Measurements from ENCODE around the gene NCKAP5.

NCKAP5 gene

DNA sequence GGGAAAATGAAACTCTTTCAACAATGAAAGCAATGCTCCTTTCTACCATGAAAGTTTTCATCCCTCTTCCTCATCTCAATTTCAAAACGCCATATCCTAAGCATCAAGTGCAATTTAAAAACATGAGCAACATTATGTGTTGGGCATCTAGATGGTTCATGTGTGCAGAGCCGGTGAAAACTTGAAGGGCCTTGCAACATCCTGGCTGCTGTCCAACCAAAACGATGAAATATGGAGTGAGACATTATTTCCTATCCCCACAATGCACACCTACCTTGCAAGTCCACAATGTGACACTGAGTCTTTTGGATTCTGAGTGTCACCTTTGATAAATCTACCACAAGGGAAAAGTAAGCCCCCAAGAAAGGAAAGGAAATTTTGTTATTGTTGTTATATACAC lies 110.0 kb downstream of the NCKAP5 start:
- no peak for DNase-seq (ENCODE audit: low spot score)

DNA sequence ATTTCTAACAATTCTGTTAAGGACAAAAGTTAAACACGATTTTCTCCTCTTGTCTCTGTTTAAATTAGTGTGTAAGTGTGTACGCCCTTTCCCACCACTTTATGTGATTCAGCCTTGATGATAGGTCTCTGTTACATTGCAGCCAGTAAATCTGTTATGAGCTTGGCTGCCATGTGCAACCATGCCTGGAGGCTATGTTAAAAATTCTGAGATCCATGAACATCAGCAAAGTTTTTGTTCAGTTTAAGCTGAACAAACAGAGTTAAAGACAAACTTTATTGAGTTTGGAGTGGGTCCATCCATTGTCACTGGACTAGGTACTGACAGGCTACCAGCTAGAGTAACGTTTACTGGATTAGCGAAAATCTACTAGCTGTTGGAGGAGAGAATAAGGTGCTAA lies 110.4 kb downstream of the NCKAP5 start:
- DNase-seq (ENCODE audit: low spot score): no peak

DNA sequence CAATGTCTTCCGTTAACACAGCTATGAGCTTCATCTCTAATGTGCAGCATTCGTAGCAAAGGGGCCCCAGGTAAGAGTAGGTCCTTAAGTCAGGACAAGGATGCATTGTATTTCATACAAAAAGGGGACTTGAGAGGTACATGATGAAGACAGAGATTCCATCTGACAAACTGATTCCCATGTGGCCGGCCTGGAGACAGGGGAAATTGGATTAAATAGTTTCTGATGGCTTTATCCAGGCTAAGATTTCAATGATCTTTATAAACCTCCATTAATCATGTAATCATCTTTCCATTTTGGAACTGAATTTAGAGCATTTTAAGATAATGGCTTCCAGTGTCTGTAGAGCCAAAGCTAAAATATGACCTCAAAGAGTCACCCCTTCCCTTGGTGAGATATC lies 111.3 kb downstream of the NCKAP5 start:
- no peak for DNase-seq (ENCODE audit: low spot score)

DNA sequence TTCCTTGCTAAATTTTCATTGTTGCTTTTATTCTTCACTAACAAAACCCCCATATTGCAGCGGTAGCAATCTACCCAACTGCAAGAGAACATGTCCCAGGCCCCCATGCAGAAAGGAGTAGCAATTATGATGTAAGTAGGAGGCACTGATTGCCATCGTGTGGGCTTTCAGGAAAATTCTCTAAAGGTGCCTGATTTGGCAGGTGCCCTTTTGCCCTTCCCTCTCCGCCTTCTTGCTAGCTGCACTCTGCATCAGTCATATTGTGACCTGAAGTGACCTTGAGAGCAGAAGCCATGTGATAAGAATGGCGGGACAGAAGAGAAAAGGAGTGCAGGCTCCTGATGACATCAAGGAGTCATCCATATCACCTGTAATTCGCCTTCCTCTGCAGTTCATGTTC lies 112.1 kb downstream of the NCKAP5 start:
- no peak for DNase-seq (ENCODE audit: low spot score)

DNA sequence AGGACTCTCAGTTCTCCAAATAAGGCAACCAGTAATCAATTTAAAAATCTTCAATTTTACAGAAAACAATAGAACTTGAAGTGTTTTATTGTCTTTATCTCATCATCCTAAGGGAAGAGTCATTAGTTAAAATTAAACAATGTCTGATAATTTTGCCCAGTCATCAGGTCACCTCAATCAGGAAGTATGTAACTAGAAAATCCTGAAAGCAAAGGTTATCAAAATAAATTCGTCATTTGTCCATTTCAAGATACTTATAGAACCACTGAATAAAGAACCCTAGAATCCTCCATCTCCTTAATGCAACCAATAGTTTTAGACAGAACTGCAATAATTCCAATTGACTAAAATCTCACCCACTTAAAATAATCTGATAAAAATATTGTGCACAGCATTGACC lies 115.2 kb downstream of the NCKAP5 start:
- no peak for DNase-seq (ENCODE audit: low spot score)

DNA sequence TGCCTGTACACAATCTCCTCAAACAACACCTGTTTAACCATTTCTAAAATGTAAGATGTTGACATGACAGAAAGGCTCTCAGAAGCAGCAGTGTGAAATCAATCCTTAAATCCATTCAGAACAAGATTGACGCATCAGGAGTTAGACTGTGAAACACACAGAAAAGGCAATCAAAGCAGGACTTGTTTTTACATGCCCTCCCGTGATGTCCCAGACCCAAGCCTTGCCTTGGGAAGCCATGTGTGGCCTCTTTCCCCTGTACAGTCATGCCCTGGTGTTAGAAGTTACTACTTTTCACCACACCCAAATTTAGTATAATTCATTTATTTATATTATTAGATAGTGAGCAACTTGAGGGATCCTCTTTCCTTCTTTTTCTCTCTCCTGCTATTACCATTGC lies 115.7 kb downstream of the NCKAP5 start:
- no peak for DNase-seq (ENCODE audit: low spot score)

DNA sequence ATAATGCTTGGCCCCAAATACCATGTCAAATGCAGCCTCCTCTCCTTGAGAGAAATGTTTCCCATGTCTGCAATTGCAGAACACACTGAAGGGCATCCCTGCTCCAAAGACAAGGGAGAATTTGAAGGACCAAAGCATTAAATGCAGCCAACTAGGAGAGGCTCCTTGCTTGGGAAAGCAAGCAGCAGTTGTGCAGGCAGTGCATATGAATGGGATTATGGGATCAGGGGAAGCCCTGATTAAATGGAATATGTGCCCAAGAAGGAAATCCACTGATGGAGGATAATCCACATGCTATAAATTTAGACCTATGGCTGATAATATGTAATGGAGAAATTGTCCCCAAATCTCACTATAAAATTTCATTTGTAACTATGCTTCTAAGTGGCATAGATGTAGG lies 116.1 kb downstream of the NCKAP5 start:
- no peak for DNase-seq (ENCODE audit: low spot score)

DNA sequence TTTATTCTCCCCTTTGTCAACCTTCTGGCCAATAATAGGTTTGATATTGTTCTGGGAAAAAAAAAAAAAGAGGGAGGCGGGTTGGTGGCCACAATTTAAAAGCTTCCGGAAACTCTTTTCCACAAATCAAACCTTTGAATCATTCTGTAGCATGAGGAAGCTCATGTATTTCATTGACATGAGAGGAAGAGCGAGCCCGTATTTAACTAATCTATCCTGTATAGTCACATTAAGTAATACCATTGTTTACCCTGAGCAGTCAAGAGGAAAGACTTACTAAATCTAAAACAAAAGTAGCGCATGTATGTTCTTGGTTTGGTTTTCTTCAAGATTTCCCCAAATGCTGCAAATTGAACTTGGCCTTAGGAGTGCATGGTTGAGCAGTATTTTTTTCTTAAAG lies 120.1 kb downstream of the NCKAP5 start:
- DNase-seq (ENCODE audit: low spot score): no peak

DNA sequence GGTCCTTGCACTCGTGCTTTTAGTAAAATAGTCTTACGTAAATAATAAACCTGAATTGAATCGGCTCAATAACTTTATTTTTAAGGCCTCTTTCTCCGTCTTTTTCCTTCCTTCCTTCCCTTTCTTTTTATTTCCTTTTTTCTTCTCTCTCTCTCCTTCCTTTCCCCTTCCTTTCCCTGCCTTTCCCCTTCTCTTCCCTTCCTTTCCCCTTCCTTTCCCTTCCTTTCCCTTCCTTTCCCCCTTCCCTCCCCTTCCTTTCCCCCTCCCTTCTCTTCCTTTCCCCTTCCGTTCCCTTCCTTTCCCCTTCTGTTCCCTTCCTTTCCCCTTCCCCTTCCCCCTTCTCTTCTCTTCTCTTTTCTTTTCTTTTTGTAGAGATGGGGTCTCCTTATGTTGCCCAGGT lies 121.0 kb downstream of the NCKAP5 start:
- DNase-seq (ENCODE audit: low spot score): no peak

DNA sequence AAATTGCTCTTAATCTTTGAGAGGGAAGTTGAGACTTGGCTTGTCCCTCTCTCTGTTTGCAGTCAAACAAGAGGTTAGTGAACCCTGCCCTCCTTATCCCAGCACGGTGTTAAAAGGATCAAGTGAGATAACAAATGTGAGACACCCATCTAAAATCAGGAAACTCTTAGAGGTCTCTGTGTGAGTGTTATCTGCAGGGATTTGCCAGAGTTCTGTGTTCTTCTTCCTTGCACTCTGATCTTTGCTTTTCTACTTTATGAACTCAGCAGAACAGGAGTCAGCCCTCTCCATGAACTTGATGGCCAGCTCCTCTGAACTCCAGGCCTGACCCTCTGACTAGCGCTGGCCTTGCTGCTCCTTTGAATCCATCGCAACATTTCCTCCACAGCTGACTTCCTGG lies 123.8 kb downstream of the NCKAP5 start:
- DNase-seq (ENCODE audit: low spot score): no peak

DNA sequence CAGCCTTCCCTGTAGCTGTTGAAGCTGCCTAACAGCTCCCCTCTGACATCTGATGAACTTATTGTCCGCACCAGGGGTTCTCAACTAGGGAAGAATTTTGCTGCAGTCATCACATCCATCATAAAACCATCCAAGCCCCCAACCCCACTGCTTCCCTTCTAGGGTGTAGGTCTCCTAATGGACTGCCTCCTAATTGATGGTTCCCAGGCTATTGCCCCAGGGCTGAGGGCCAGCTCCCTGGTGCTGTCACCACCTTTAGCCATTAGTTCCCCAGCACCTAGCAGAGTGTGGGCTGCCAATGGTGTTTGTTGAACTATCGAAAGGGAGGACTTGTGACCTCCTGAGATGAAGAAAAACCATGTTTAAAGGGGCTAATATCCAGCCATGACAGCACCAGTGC lies 125.9 kb downstream of the NCKAP5 start:
- no peak for DNase-seq (ENCODE audit: low spot score)

DNA sequence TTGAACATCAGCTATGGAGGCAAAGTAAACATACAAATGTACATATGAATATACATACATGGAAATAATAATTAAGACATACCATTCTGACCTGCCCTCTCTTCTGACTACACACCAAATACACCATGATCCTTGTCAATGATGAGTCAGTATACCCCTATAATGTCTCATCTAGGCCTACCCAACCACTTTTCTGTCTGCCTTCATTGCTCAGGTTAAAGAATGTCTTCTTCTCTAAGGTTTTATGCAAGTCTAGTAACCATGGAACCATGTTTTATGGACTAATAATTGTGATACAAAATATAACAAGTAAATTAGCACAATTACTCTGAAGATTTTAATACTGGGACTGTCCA lies 128.7 kb downstream of the NCKAP5 start:
- no peak for DNase-seq (ENCODE audit: low spot score)

DNA sequence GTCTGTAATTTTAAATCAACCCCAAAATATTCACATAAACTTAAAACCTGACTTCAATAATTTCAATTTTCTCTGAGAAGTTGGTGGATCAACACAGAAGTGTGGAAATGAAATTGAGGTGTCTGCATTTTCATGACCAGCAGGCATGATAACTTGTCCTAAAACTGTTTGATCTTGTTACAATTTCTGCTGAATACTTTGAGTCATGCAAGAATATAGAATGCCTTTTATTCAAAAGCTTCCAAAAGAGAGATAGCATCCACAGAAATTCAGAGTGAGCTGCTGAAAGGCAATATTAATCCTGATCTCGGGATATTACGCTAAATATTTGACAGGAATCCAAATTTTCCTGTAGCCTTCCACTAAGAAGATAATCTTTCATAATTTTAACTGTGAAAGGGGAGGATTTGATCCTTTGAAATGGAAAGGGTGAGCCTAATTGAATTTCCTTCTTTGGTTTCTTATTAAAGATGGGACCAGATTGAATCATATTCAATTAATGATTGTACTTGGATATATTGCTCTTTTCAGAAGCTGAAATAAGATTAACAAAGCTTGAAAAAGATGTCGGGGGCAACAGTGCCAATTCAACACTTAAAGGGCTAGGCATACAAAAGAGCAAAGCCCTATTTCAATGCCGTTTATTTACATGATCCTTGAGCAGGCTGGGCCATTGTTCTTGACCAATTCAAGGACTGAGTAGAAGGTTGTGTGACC lies 129.3 kb downstream of the NCKAP5 start:
- DNase-seq (ENCODE audit: low spot score): no peak

DNA sequence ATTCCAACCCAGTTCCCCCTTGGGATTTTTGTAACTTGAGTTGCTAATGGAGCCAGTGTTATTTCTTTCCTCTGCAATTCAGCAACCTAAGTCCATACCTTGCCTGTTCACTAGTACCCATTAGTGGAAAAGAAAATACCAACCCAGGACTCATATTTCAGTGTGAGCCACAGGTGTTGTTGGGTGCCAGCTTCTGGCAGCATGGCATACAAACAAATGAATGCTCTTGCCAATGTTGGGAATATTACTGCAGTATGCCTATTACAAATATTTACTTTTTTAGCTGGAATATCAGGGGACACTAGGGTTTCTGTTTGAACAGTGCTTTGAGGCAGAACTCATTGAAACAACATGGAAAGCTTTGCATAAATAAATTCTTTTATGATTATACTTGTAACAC lies 130.2 kb downstream of the NCKAP5 start:
- DNase-seq (ENCODE audit: low spot score): no peak

DNA sequence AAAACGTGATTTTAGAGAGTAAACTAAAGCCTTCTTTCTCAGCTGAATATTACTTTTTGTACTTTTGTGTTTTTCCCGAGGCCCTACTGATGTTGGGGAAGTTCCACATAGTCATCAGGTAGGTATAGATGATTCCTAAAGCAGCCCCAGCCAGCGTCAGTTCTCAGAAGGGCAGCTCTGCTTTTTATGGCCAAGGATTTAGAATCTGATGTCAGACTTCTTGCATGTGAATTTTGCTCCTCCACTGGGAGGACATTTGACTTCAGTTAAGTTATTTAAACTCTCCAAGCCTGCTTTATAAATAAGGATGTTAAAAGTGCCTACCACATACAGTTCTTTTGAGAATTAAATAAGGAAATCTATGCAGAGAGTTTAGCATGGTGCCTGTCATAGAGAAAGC lies 130.8 kb downstream of the NCKAP5 start:
- DNase-seq (ENCODE audit: low spot score): no peak

DNA sequence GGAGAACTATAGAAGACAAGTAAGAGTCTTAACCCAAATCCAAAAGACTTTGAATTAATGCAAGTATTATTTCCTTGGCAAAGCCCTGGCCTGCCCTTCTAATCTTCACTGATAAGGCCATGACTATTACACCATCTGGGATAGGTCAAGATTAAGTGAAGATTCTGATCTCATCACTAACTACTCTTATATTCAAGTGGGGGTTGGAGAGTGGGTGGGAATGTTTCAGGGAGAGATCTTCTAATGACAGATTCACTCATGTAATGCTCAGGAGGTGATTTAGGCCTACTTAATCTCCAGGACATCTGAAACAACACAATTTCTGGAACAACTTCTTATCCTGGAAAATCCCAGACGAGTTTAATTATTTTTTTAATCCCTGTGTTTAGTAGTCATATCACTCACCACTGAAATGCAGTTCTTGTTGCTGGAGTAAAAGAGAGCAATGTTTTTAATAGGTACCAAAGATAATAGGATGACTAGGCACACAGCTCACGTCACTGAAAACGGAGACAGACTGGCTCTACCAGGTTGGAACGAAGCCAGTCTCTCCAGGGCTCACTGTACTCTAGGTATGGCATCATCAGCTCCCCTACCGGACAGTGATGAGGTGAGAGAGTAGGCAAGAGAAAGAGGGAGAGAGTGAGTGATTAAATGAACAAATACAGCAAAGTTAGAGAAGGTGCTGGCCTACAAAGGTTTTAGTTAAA lies 133.1 kb downstream of the NCKAP5 start:
- DNase-seq (ENCODE audit: low spot score): no peak

DNA sequence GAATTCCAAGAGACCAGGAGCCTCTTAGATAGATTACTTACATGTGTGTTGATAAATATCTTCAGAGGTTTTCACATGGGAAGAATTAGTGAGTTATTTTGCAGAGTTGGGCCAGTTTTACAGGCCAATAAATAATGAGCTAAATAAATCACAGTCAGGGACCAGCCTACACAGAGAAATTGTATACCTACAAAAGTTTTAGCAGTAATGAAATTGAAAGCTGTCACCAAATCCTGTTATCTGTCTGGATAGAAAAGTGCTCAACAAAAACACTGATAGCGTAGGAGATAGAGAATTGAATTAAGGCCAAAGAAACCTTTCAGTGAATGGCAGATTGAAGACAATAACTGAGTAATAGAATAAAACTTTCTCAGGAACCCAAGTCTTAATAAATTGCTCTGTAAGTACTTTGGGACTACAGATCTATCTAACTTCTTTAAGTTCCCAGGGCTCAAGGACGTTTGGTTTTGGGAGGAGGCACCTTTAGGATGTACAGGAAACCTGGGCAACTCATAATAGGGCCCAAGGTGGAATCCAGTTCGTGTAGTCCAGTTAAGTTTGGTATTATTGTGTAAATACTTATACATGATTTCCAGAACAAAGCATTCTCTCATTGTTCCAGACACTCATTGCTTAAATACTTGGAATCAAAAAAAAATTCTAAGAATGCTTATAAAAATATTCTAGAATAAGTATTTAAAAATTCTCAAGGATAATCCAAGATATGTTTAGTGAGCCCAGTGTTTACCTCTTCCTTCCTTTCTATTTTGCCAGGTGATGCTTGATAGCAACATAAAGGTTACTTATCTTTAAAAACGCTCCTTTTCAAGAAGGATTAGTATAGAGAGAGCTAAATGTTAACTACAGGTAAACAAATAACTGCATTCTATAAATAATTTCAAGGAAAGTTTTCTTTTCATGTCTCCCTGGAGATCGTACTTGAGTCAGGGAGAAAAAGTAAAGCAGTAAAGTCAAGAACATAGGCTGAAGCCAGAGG lies 134.5 kb downstream of the NCKAP5 start:
- DNase-seq (ENCODE audit: low spot score): no peak

DNA sequence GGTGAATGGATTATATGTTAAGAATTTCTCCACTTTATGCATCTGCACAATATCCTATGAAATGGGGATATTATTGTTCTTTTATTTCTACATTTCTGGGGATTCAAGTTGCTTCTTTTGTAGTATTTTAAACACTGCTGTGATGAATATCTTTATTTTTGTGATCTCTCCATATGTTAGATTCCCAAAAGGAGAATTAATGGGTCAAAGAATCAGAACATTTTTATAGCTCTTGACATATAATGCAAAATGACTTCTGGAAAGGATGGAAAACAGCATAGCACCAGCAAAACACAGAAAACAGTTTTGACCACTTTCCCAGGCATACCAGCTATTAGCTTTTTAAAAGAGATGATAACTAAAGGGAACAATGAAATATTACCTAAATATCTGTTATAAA lies 135.5 kb downstream of the NCKAP5 start:
- DNase-seq (ENCODE audit: low spot score): no peak

DNA sequence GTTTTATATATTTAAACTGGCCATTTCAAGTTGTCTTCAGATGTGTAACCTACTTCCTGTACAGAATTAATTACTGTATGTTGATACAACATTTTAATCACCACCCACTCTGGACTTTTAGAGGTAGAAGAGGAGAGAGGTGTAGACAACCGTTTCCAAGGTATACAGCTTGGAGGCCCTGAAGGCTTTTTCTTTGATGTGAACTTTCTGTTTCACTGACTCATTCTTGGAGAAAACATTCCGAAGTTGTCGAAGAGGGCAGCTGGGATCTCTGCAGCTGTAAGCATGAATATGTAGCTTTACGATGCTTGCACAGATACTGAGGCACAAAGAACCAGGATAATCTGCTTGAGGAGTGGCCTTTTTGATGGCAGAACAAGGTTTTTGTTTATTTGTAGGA lies 137.0 kb downstream of the NCKAP5 start:
- no peak for DNase-seq (ENCODE audit: low spot score)

DNA sequence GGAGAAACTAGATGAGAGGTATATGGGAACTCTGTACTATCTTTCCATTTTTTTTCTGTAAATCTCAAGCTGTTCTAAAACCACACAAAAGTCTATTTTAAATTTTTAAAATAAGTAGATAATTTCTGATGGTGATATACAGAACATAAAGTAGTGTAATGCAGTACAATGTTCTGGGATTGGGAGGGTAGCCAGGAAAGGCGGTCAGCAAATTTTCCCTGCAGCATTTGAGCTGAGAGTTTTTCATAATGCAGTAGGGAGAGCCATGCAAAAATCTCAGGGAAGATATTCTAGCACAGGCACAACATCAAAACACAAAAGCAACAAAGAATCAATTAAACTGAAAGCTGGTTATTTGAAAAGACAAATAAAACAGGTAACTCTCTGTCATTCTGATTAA lies 141.5 kb downstream of the NCKAP5 start:
- DNase-seq (ENCODE audit: low spot score): no peak

DNA sequence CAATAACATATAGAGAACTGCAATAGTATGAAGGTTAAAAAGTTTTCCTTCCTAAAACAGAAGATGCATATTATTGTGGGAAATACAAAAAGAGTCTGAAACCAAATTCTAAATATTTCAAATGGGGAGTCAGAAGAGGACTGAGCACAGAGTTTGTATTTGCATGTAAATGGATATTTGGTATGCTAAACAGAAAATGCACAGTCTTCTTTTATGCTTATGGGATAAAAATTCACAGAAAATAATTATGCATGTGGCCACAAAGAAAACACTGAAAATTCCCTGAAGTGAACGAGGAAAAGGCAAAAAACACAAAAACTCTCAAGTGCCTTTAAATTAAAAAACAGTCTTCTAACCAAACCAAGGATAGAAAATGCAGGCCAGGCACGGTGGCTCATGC lies 142.7 kb downstream of the NCKAP5 start:
- DNase-seq (ENCODE audit: low spot score): no peak

DNA sequence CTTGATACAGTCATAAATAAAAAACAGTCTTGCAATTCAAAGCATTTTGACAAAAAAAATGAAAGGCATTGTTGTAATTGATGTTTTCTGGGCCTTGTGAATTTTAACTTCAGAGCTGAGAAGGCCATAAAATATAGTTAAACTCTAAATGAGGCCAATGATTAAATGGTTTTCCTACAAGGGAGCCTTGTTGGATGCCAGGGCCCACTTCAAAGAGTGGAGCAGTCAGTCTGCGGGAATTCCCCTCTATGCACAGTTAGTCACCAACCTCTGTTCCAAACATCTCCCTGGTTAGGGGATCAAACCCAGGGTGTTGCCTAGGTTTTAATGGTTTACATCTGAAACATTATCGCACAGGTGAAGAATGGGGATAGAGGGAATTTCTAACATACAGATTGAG lies 143.4 kb downstream of the NCKAP5 start:
- no peak for DNase-seq (ENCODE audit: low spot score)

DNA sequence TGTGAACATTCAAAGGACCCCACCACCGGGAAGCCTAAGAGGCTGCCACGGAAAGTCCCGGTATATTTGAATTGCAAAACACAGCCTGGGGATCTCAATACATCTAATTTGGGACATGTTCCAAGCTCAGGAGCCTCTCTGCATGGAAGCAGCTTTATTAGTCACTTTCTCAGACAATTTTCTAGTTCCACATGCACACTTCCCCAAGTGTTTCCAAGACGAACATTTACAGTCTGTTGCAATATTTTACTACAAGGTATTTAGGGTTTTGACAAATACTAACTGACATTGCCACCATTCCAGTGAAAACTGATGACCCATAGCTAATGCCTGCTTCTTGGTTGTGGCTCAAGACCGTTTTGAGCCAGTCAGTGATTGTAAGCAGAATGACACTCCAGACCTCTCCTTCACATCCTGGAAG lies 145.3 kb downstream of the NCKAP5 start:
- DNase-seq (ENCODE audit: low spot score): no peak
